A549 (cell line): ENCODE measurements around the gene PDE10A. TPM values are rescaled to one million over a fixed set of nuclear protein-coding genes. Genes with fewer than 3 reads are reported as not detected.
A peak's percentile ranks its signal among the peaks of the same experiment; 100 is the strongest.

Source experiments
- ATAC-seq, 2 experiments: fragments of 200-7000 bp in 1 of 2; fragments of >200 bp in 1 of 2; cut with Nextera tagmentation in 1 of 2; cut with Tn5 transposase in 1 of 2; 3 replicates each; pipeline versions ENCODE4 v1.8.0 to v1.9.1; 2018 to 2020; ENCODE audit warnings: mild to moderate bottlenecking in 1 of 2, moderate library complexity in 1 of 2
- CTCF ChIA-PET: fragments of 300-600 bp; sonication (Branson Sonifier 250); formaldehyde crosslinking; extraction: SDS; loops from one replicate; lab custom pipeline; 2021; ENCODE audit warnings: antibody characterized with exemption, inconsistent platforms; lab: Yijun Ruan, JAX
- POLR2A ChIA-PET: fragments of 350-600 bp; formaldehyde crosslinking; extraction: SDS; loops from one replicate; lab custom pipeline; 2021; ENCODE audit warnings: antibody characterized with exemption, inconsistent platforms; lab: Yijun Ruan, JAX
- DNase-seq, 2 experiments: peaks; one replicate each; pipeline versions ENCODE4 v3.0.0 to v3.0.0-alpha.2; 2011 to 2016; ENCODE audit warnings: low read depth in 1 of 2, low spot score in 1 of 2
- FAIRE-seq: peaks from 2 replicates; lab custom pipeline; 2011; peaks lifted over from hg19 to GRCh38; lab: Jason Lieb, UNC
- H3K27ac ChIP-seq, 2 experiments: fragments of >200 bp; sonication (Bioruptor Twin); formaldehyde crosslinking; 3 replicates each; pipeline ENCODE4 v1.5.1; 2016 to 2017
- H3K4me1 ChIP-seq: fragments of >200 bp; sonication (Bioruptor Twin); formaldehyde crosslinking; 3 replicates; pipeline ENCODE4 v1.6.1; 2016
- H3K4me2 ChIP-seq: fragments of >200 bp; sonication (Bioruptor Twin); formaldehyde crosslinking; 3 replicates; pipeline ENCODE4 v1.6.1; 2016
- H3K4me3 ChIP-seq: fragments of >200 bp; sonication (Bioruptor Twin); formaldehyde crosslinking; 3 replicates; pipeline ENCODE4 v1.5.1; 2016
- H3K9me3 ChIP-seq: fragments of >200 bp; sonication (Bioruptor Twin); formaldehyde crosslinking; 3 replicates; pipeline ENCODE4 v1.6.1; 2016
- BHLHE40 ChIP-seq: IDR thresholded peaks from 2 replicates; pipeline ENCODE4 v1.6.1; 2012; ENCODE audit warnings: low read depth, low read length, inconsistent platforms
- CBX2 ChIP-seq: fragments of 200-600 bp; sonication (generic); IDR thresholded peaks from 2 replicates; pipeline ENCODE4 v1.6.1; 2016; ENCODE audit warnings: low read depth, mild to moderate bottlenecking, borderline replicate concordance
- CBX8 ChIP-seq: fragments of 200-600 bp; sonication (generic); IDR thresholded peaks from 2 replicates; pipeline ENCODE4 v1.6.1; 2016
- CHD4 ChIP-seq: fragments of 200-600 bp; sonication (generic); IDR thresholded peaks from 2 replicates; pipeline ENCODE4 v1.6.1; 2016; ENCODE audit warnings: antibody characterized with exemption, mild to moderate bottlenecking, borderline replicate concordance
- CTCF ChIP-seq: fragments of >200 bp; sonication (Bioruptor Twin); formaldehyde crosslinking; IDR thresholded peaks from 3 replicates; pipeline ENCODE4 v1.5.1; 2016
- EHMT2 ChIP-seq: fragments of 200-600 bp; sonication (generic); IDR thresholded peaks from 2 replicates; pipeline ENCODE4 v1.6.1; 2016; ENCODE audit warnings: antibody characterized with exemption, low read depth, mild to moderate bottlenecking, moderate library complexity
- ELK1 ChIP-seq: fragments of 150-350 bp; IDR thresholded peaks from 2 replicates; pipeline ENCODE4 v1.6.1; 2014; ENCODE audit warnings: low read depth, mild to moderate bottlenecking, low read length
- ESRRA ChIP-seq: fragments of 150-350 bp; IDR thresholded peaks from 2 replicates; pipeline ENCODE4 v1.6.1; 2014; ENCODE audit warnings: mild to moderate bottlenecking, low read length, borderline replicate concordance
- KDM1A ChIP-seq: fragments of 200-600 bp; sonication (generic); IDR thresholded peaks from 2 replicates; pipeline ENCODE4 v1.6.1; 2016; ENCODE audit warnings: low read depth, mild to moderate bottlenecking
- KDM5A ChIP-seq: fragments of 200-600 bp; sonication (generic); IDR thresholded peaks from 2 replicates; pipeline ENCODE4 v1.6.1; 2016; ENCODE audit warnings: antibody characterized with exemption, mild to moderate bottlenecking
- NFE2L2 ChIP-seq: fragments of 150-350 bp; conservative IDR thresholded peaks from 2 replicates; pipeline ENCODE4 v1.6.1; 2014; ENCODE audit warnings: low read length
- POLR2AphosphoS2 ChIP-seq: conservative IDR thresholded peaks from 2 replicates; pipeline ENCODE4 v1.6.1; 2012; ENCODE audit warnings: low read length, improper control_type of control experiment, inconsistent platforms
- RFX5 ChIP-seq: fragments of 450-650 bp; IDR thresholded peaks from 2 replicates; pipeline ENCODE4 v1.7.1; 2014; ENCODE audit warnings: antibody characterized with exemption, mild to moderate bottlenecking, moderate library complexity
- RNF2 ChIP-seq: fragments of 200-600 bp; sonication (generic); IDR thresholded peaks from 2 replicates; pipeline ENCODE4 v1.6.1; 2016; ENCODE audit warnings: low read depth, mild to moderate bottlenecking, antibody characterized with exemption, moderate library complexity, borderline replicate concordance
- ZFP36 ChIP-seq: fragments of 450-650 bp; IDR thresholded peaks from 2 replicates; pipeline ENCODE4 v1.6.1; 2014; ENCODE audit warnings: borderline replicate concordance; ENCODE audit not compliant: partially characterized antibody
- WGBS: methylation state at CpG from one replicate; pipeline ENCODE4 v1.1.6; 2017; ENCODE audit errors: missing lambda C conversion rate; 5-methylcytosine and 5-hydroxymethylcytosine counted together
- polyA plus RNA-seq, 4 experiments: library from polyadenylated mRNA; depleted of rRNA in 3 of 4; stranded (reverse); fragments of >200 nt; fragmentation: RNase III in 1 of 4; extraction: RNeasy Plus Mini Kit Qiagen cat#74134 plus additional on column Dnase treatment in 1 of 4; gene quantifications; 2 replicates in 3 of 4; 3 replicates in 1 of 4; pipeline ENCODE4 v1.2.3, GENCODE V29; 2011 to 2017

Gene PDE10A
- polyA plus RNA-seq, 2 of the 4 experiments (the other 2 are of a cell fraction) = 44.9 to 92.5 TPM

- Histone ChIP-seq H3K27ac (peak overlapping the region; percentile 82 to 99), H3K9me3 (no peaks in the 10 kb centered on the region), H3K4me1 (peaks cover 7% of the 10 kb centered on the region; the same call in 1 of the 3 replicates), H3K4me3 (peak overlapping the region; percentile 69), H3K4me2 (peak overlapping the region; percentile 85)
- DNase-seq = peak; percentile 48 to 52
- ChIA-PET POLR2A (no interaction called here), CTCF (interaction anchor here (0.9 kb wide), 1 partner anchor 13 kb away, joined by 3 read pairs; no protein-coding TSS in a partner anchor)
- WGBS = no CpG with 5 or more reads among the region's 100 CpGs
- TF ChIP-seq CHD4 (no peak), EHMT2 (no peak), KDM5A (no peak), RFX5 (no peak), CBX2 (no peak), NFE2L2 (no peak), ELK1 (no peak), KDM1A (no peak)
- ATAC-seq = peak; percentile 7 to 43
- FAIRE-seq = no peak
These were observed 846 bp downstream of the PDE10A start for GRCh38 chr6:165662041-165662748.

GRCh38 chr6:165661664-165662025, 1.4 kb downstream of the PDE10A start:
- Histone ChIP-seq H3K27ac (peak overlapping the region; percentile 82 to 99), H3K4me2 (peak overlapping the region; percentile 85), H3K9me3 (no peaks in the 10 kb centered on the region), H3K4me1 (peaks cover 8% of the 10 kb centered on the region; the same call in 1 of the 3 replicates), H3K4me3 (peak overlapping the region; percentile 69)
- ATAC-seq = peak; percentile 14 to 28; a peak in 3 of 6 replicates
- no peak for DNase-seq
- ChIA-PET POLR2A (no interaction called here), CTCF (interaction anchor here (0.9 kb wide), 1 partner anchor 12 kb away, joined by 3 read pairs; no protein-coding TSS in a partner anchor)
- no CpG with 5 or more reads among the region's 36 CpGs for WGBS
- FAIRE-seq = no peak
- TF ChIP-seq CBX2 (no peak), KDM1A (no peak), CTCF (no peak), RNF2 (0 out of 2 replicates have a peak, but pooled peaks have one; percentile 1)

- FAIRE-seq = no peak
- ChIA-PET POLR2A (no interaction called here), CTCF (interaction anchor here (0.9 kb wide), 1 partner anchor 12 kb away, joined by 3 read pairs; no protein-coding TSS in a partner anchor)
- Histone ChIP-seq H3K4me1 (peaks cover 8% of the 10 kb centered on the region; the same call in 1 of the 3 replicates), H3K4me3 (peak overlapping the region; percentile 69), H3K4me2 (peak overlapping the region; percentile 85), H3K9me3 (no peaks in the 10 kb centered on the region), H3K27ac (peak overlapping the region; percentile 82 to 99)
- peak in 1 of 2 experiments; percentile 40 for DNase-seq
- TF ChIP-seq ZFP36 (peak; percentile 39), POLR2AphosphoS2 (no peak), BHLHE40 (no peak), ESRRA (no peak), RNF2 (0 out of 2 replicates have a peak, but pooled peaks have one; percentile 19), CBX8 (no peak)
- WGBS = 1% methylated on average over 12 of the region's 69 CpGs
- ATAC-seq = peak in 1 of 2 experiments; percentile 17; a peak in 3 of 6 replicates
These were observed 2.0 kb downstream of the PDE10A start for GRCh38 chr6:165660857-165661663.
